ENCODE data around the gene INF2. TPM values are rescaled to one million over a fixed set of nuclear protein-coding genes. Genes with fewer than 3 reads are reported as not detected.

Gene INF2
- total RNA-seq, 2 donors from 2014 or later = 162 to 264 TPM

DNA sequence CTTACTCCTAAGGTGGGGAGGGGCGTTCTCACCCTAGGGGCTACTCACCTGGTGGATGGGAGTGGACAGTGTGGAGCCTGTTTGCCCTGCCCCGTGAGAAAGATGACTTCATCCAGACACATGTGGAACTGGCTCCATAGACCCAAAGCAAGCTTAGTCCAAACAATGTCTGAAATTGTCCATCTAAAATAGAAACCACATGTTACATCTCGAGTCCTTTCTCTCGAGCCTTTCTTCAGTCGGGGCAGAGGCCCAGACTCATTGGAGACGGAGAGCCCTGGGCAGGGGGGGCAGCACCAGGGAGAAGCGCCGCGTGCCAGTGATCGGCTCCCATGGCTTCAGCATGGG, 67.8 kb downstream of the INF2 start:
- H3K9me3 ChIP-seq = no peaks in the 10 kb centered on the region
- H3K9ac ChIP-seq (ENCODE audit: low read depth in 2 of 2, low read length in 2 of 2) = no peak overlapping the region
- no peaks in the 10 kb centered on the region for H3K36me3 ChIP-seq
- no peak for TF ChIP-seq CTCF (IDR thresholded peaks at IDR 0.05)
- H3K4me3 ChIP-seq = no peak overlapping the region
- no peak for DNase-seq
- H3K27me3 ChIP-seq = no peaks in the 10 kb centered on the region
- no peak overlapping the region for H3K27ac ChIP-seq
- peaks cover 5% of the 10 kb centered on the region for H3K4me1 ChIP-seq
- intact Hi-C loops (cut with DNase I) = no loop called here

DNA sequence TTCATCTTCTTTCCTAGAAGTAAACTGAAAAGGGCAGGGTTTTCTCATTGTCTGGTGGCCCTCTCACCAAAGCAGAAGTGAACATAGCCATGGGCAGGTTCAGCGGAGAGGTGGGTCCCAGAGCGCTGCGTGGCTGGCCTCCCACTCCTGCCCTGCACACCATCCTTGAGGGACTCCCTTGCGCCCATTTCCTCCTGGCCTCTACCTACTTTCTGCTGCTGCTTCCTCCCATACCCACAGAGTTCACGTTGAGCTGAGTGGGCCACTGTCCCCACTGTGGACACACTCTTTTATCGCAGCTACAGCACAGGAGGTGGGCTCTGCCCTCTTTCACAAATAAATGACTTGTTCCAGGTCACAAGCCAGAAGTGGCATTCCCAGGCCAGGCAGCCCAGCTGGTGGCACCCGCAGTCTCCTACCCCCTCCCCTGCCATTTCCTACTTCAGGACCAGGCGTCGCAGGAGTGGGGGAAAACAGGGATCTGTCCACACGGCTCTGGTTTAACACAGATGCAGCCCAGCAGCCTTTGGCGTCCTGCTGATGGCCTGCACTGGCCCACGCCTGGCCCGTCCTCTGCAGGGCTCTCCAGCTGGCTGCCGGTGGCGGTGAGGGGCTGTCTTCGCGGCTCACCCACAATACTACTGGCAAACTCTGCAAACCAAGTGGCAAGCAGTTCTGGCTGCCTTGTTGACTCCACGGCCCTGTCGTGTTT, 68.4 kb downstream of the INF2 start:
- Histone ChIP-seq H3K27me3 (no peaks in the 10 kb centered on the region), H3K4me3 (no peak overlapping the region), H3K36me3 (no peaks in the 10 kb centered on the region), H3K9ac (ENCODE audit: low read depth in 2 of 2, low read length in 2 of 2) (no peak overlapping the region), H3K27ac (no peak overlapping the region), H3K9me3 (no peaks in the 10 kb centered on the region), H3K4me1 (peaks cover 4% of the 10 kb centered on the region)
- no peak for DNase-seq
- intact Hi-C loops (cut with DNase I) = no loop called here
- no peak for TF ChIP-seq CTCF (IDR thresholded peaks at IDR 0.05)

GRCh38 chr14:104758981-104759969, 69.9 kb downstream of the INF2 start:
- no peak for TF ChIP-seq CTCF (IDR thresholded peaks at IDR 0.05)
- peaks cover 2% of the 10 kb centered on the region for H3K4me1 ChIP-seq
- no peak overlapping the region for H3K27ac ChIP-seq
- H3K9me3 ChIP-seq = no peaks in the 10 kb centered on the region
- no peaks in the 10 kb centered on the region for H3K36me3 ChIP-seq
- H3K27me3 ChIP-seq = no peaks in the 10 kb centered on the region
- intact Hi-C loops (cut with DNase I) = no loop called here
- H3K9ac ChIP-seq (ENCODE audit: low read depth in 2 of 2, low read length in 2 of 2) = no peak overlapping the region
- H3K4me3 ChIP-seq = no peak overlapping the region
- DNase-seq = no peak

GRCh38 chr14:104765517-104765916, 76.1 kb downstream of the INF2 start:
- Histone ChIP-seq H3K9ac (ENCODE audit: low read depth in 2 of 2, low read length in 2 of 2) (no peak overlapping the region), H3K27me3 (no peaks in the 10 kb centered on the region), H3K9me3 (no peaks in the 10 kb centered on the region), H3K27ac (no peak overlapping the region), H3K4me1 (peaks cover 3% of the 10 kb centered on the region), H3K36me3 (no peaks in the 10 kb centered on the region), H3K4me3 (no peak overlapping the region)
- DNase-seq = no peak
- TF ChIP-seq CTCF (IDR thresholded peaks at IDR 0.05) = no peak
- intact Hi-C loops (cut with DNase I) = loop anchor here (5.0 kb wide), 1 partner anchor 102 kb away; the partner anchor contains the start of gene CEP170B

GRCh38 chr14:104766256-104766862, 76.9 kb downstream of the INF2 start:
- Histone ChIP-seq H3K4me1 (peaks cover 3% of the 10 kb centered on the region), H3K9ac (ENCODE audit: low read depth in 2 of 2, low read length in 2 of 2) (no peak overlapping the region), H3K36me3 (peaks cover under 1% of the 10 kb centered on the region), H3K4me3 (no peak overlapping the region), H3K27ac (no peak overlapping the region), H3K27me3 (no peaks in the 10 kb centered on the region), H3K9me3 (no peaks in the 10 kb centered on the region)
- no peak for TF ChIP-seq CTCF (IDR thresholded peaks at IDR 0.05)
- no peak for DNase-seq
- intact Hi-C loops (cut with DNase I) = loop anchor here (5.0 kb wide), 1 partner anchor 101 kb away; the partner anchor contains the start of gene CEP170B
